ENCODE data around the gene GABRG3. TPM values are rescaled to one million over a fixed set of nuclear protein-coding genes. Genes with fewer than 3 reads are reported as not detected.

The GABRG3 gene
- total and polyA plus RNA-seq, 9 of the 15 experiments (the other 6 are each of a cell fraction or from before 2014, with no cell fraction given) = 4.0 to 15.1 (median 11.2) TPM

GRCh38 chr15:26929588-26929987, 41.4 kb upstream of the GABRG3 start:
- Histone ChIP-seq H4K20me1 (replicated peaks; ENCODE audit: control insufficient read depth, insufficient read depth, low read length) (no peaks in the 10 kb centered on the region), H3K4me3 (no peak overlapping the region), H3K27ac (ENCODE audit: extremely low read depth, low read depth, low read length) (no peak overlapping the region), H3K4me1 (replicated peaks in 1 of 2; ENCODE audit: control insufficient read depth in 2 of 2, insufficient read depth in 2 of 2, low read length in 2 of 2) (no peaks in the 10 kb centered on the region), H3K79me2 (ENCODE audit: control insufficient read depth, insufficient read depth, low read length) (no peaks in the 10 kb centered on the region), H3K9me1 (ENCODE audit: control insufficient read depth, insufficient read depth, low read length) (no peaks in the 10 kb centered on the region), H3K4me2 (ENCODE audit: insufficient read depth, low read length) (no peak overlapping the region), H2AFZ (ENCODE audit: low read depth, low read length) (no peak overlapping the region), H3K9ac (ENCODE audit: insufficient read depth in 1 of 2, low read depth in 2 of 2, low read length in 2 of 2) (no peak overlapping the region), H3K27me3 (ENCODE audit: control insufficient read depth in 2 of 2, insufficient read depth in 2 of 2, low read length in 2 of 2) (no peaks in the 10 kb centered on the region), H3K36me3 (ENCODE audit: control insufficient read depth, insufficient read depth, low read length) (no peaks in the 10 kb centered on the region), H3K9me3 (replicated peaks; ENCODE audit: control insufficient read depth, insufficient read depth, low read depth, low read length) (no peaks in the 10 kb centered on the region)
- WGBS (ENCODE audit: insufficient coverage, low coverage, missing lambda C conversion rate) = 0% methylated on average over 4 of the region's 4 CpGs
- intact Hi-C loops (cut with micrococcal nuclease) = no loop called here
- DNase-seq (ENCODE audit: extremely low read depth in 1 of 4, low spot score in 3 of 4) = no peak
- no peak for TF ChIP-seq GABPA (tag; conservative IDR thresholded peaks at IDR 0.05; ENCODE audit: low read depth)
- no peak for TF ChIP-seq ZKSCAN3 (CRISPR knock-in tag; IDR thresholded peaks at IDR 0.05)
- TF ChIP-seq ZNF75A (CRISPR knock-in tag; IDR thresholded peaks at IDR 0.05) = no peak
- TF ChIP-seq HES1 (IDR thresholded peaks at IDR 0.05; ENCODE audit: low read depth) = no peak
- TF ChIP-seq NFXL1 (CRISPR knock-in tag; IDR thresholded peaks at IDR 0.05) = no peak
- no peak for TF ChIP-seq PHF21A (IDR thresholded peaks at IDR 0.05; ENCODE audit: borderline replicate concordance, low read depth)
- no peak for TF ChIP-seq KAT7 (CRISPR knock-in tag; IDR thresholded peaks at IDR 0.05; ENCODE audit: borderline replicate concordance)
- ChIA-PET CTCF (ENCODE audit: low intra/inter-chr PET ratio) (no interaction called here), POLR2A (no interaction called here)
- FAIRE-seq = no peak
- no peak for ATAC-seq
- no TSS peak for BruUV-seq (replicated peaks)
- in situ Hi-C loops (cut with MboI) = no loop called here

DNA sequence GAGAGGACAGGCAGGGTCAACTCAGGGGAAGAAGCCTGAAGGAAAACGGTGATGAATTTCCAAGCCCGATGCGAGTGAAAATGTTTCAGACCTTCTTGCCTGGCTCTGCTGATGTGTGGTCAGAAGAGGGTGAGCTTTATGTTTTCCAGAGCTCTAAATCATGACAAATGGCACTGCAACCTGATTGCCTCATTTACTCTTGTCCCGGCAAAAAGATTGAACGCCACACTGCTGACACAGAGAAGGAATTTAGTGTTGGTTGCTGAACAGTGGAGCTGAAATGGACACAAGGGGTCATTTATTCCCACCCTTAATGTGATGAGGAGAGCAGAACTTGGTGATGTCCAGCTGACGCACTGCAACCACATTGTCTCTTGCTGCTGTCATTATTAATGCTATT, 36.1 kb upstream of the GABRG3 start:
- ChIA-PET CTCF (ENCODE audit: low intra/inter-chr PET ratio) (no interaction called here), POLR2A (no interaction called here)
- H3K27me3 ChIP-seq (ENCODE audit: control insufficient read depth in 2 of 2, insufficient read depth in 2 of 2, low read length in 2 of 2) = peaks cover 0 to 11% of the 10 kb centered on the region in 2 experiments; a peak in 1 of 5 replicates
- H3K4me1 ChIP-seq (replicated peaks in 1 of 2; ENCODE audit: control insufficient read depth in 2 of 2, insufficient read depth in 2 of 2, low read length in 2 of 2) = no peaks in the 10 kb centered on the region
- DNase-seq (ENCODE audit: extremely low read depth in 1 of 4, low spot score in 3 of 4) = no peak
- H3K79me2 ChIP-seq (ENCODE audit: control insufficient read depth, insufficient read depth, low read length) = no peaks in the 10 kb centered on the region
- ATAC-seq = no peak
- H4K20me1 ChIP-seq (replicated peaks; ENCODE audit: control insufficient read depth, insufficient read depth, low read length) = no peaks in the 10 kb centered on the region
- in situ Hi-C loops (cut with MboI) = no loop called here
- H3K27ac ChIP-seq (ENCODE audit: extremely low read depth, low read depth, low read length) = no peak overlapping the region
- H3K4me3 ChIP-seq = no peak overlapping the region
- 3% methylated on average over 6 of the region's 6 CpGs for WGBS (ENCODE audit: insufficient coverage, low coverage, missing lambda C conversion rate)
- no peak overlapping the region for H3K4me2 ChIP-seq (ENCODE audit: insufficient read depth, low read length)
- no peaks in the 10 kb centered on the region for H3K36me3 ChIP-seq (ENCODE audit: control insufficient read depth, insufficient read depth, low read length)
- FAIRE-seq = no peak
- no peaks in the 10 kb centered on the region for H3K9me1 ChIP-seq (ENCODE audit: control insufficient read depth, insufficient read depth, low read length)
- H3K9ac ChIP-seq (ENCODE audit: insufficient read depth in 1 of 2, low read depth in 2 of 2, low read length in 2 of 2) = no peak overlapping the region
- no peak overlapping the region for H2AFZ ChIP-seq (ENCODE audit: low read depth, low read length)
- H3K9me3 ChIP-seq (replicated peaks; ENCODE audit: control insufficient read depth, insufficient read depth, low read depth, low read length) = no peaks in the 10 kb centered on the region
- BruUV-seq (replicated peaks) = no TSS peak
- intact Hi-C loops (cut with micrococcal nuclease) = no loop called here
- TF ChIP-seq ZNF717 (CRISPR knock-in tag; IDR thresholded peaks at IDR 0.05) (no peak), ZBED1 (IDR thresholded peaks at IDR 0.05) (no peak), HCFC1 (IDR thresholded peaks at IDR 0.05; ENCODE audit: low read depth, low read length) (no peak), ZKSCAN3 (CRISPR knock-in tag; IDR thresholded peaks at IDR 0.05) (no peak), SAFB (IDR thresholded peaks at IDR 0.05; ENCODE audit: borderline replicate concordance, low read depth, low read length) (no peak), ETV6 (IDR thresholded peaks at IDR 0.05; ENCODE audit: borderline replicate concordance in 1 of 2, low read depth in 2 of 2, low read length in 1 of 2) (no peak), ETV6 (CRISPR knock-in tag; IDR thresholded peaks at IDR 0.05; ENCODE audit: borderline replicate concordance) (no peak), ZNF584 (CRISPR knock-in tag; IDR thresholded peaks at IDR 0.05; ENCODE audit: low read depth) (no peak), ZBTB7A (IDR thresholded peaks at IDR 0.05; ENCODE audit: borderline replicate concordance, control insufficient read depth, low read depth, low read length) (no peak), ZNF354B (CRISPR knock-in tag; IDR thresholded peaks at IDR 0.05) (no peak), NR2C2 (CRISPR knock-in tag; IDR thresholded peaks at IDR 0.05) (no peak), NR2C2 (tag; IDR thresholded peaks at IDR 0.05) (no peak), SMARCA4 (IDR thresholded peaks at IDR 0.05) (no peak), MTA2 (IDR thresholded peaks at IDR 0.05; ENCODE audit: low read depth) (no peak), DMBX1 (CRISPR knock-in tag; IDR thresholded peaks at IDR 0.05; ENCODE audit: borderline replicate concordance) (no peak)

Measured in K562 (cell line).